B cell (primary cell): Measurements from ENCODE around the gene EYA4. TPM values are rescaled to one million over a fixed set of nuclear protein-coding genes. Genes with fewer than 3 reads are reported as not detected.

ENCODE experiments used
- ATAC-seq: fragments of 200-7000 bp; cut with Tn5 transposase; one replicate; pipeline ENCODE4 v1.10.0; 2021; ENCODE audit warnings: low read depth, mild to moderate bottlenecking, moderate number of reproducible peaks, moderate library complexity
- CTCF ChIA-PET: fragments of 350-600 bp; sonication (Branson Sonifier 250); formaldehyde crosslinking; loops from one replicate; lab custom pipeline; 2021; ENCODE audit warnings: antibody characterized with exemption, inconsistent platforms; lab: Charles Lee
- POLR2A ChIA-PET: fragments of 350-600 bp; sonication (Branson Sonifier 250); formaldehyde crosslinking; loops from one replicate; lab custom pipeline; 2021; ENCODE audit warnings: antibody characterized with exemption; lab: Charles Lee
- DNase-seq: peaks from one replicate; pipeline ENCODE4 v3.0.0; 2013
- H2AFZ ChIP-seq: 2 replicates; pipeline ENCODE4 v1.6.1; 2012; ENCODE audit warnings: mild to moderate bottlenecking, low read depth, low read length; ENCODE audit not compliant: insufficient read depth, poor library complexity, severe bottlenecking
- H3K27ac ChIP-seq, 2 donors: 1 replicate in 1 of 2; 2 replicates in 1 of 2; pipeline ENCODE4 v1.5.1; 2012 to 2013; ENCODE audit warnings: low read length in 2 of 2, mild to moderate bottlenecking in 2 of 2, moderate library complexity in 1 of 2
- H3K27me3 ChIP-seq, 4 experiments: fragments of 200-600 bp in 1 of 4; sonication (generic) in 1 of 4; replicated peaks in 1 of 4; 1 replicate in 2 of 4; 2 replicates in 2 of 4; pipeline versions ENCODE4 v1.6.1 to v1.7.0; 2013 to 2016; ENCODE audit warnings: low read length in 3 of 4, mild to moderate bottlenecking in 2 of 4, mixed read lengths in 1 of 4, moderate library complexity in 1 of 4; ENCODE audit not compliant: insufficient read depth in 4 of 4, control insufficient read depth in 3 of 4; ENCODE audit errors: control extremely low read depth in 1 of 4
- H3K36me3 ChIP-seq, 2 experiments: replicated peaks in 1 of 2; 1 replicate in 1 of 2; 2 replicates in 1 of 2; pipeline versions ENCODE4 v1.6.1 to v1.7.1; 2013; ENCODE audit warnings: low read length in 1 of 2; ENCODE audit not compliant: insufficient read depth in 2 of 2, control insufficient read depth in 1 of 2; ENCODE audit errors: control extremely low read depth in 1 of 2, extremely low read depth in 1 of 2
- H3K4me1 ChIP-seq, 2 donors: fragments of 200-600 bp in 1 of 2; sonication (generic) in 1 of 2; 1 replicate in 1 of 2; 2 replicates in 1 of 2; pipeline versions ENCODE4 v1.5.1 to v1.6.1; 2013 to 2017; ENCODE audit warnings: low read length in 2 of 2; ENCODE audit not compliant: control insufficient read depth in 2 of 2, insufficient read depth in 2 of 2
- H3K4me2 ChIP-seq: replicated peaks from 2 replicates; pipeline ENCODE3; 2012; ENCODE audit warnings: mild to moderate bottlenecking, low read depth, low read length; ENCODE audit not compliant: poor library complexity, severe bottlenecking
- H3K4me3 ChIP-seq, 5 experiments: fragments of 200-600 bp in 1 of 5; sonication (generic) in 1 of 5; 1 replicate in 3 of 5; 2 replicates in 2 of 5; pipeline versions ENCODE4 v1.5.1 to v1.7.0; 2011 to 2016; ENCODE audit warnings: low read length in 4 of 5, mild to moderate bottlenecking in 4 of 5, low read depth in 2 of 5, control low read depth in 1 of 5, moderate library complexity in 1 of 5; ENCODE audit not compliant: insufficient read depth in 1 of 5; ENCODE audit errors: control extremely low read depth in 1 of 5, extremely low read depth in 1 of 5
- H3K79me2 ChIP-seq: fragments of 200-600 bp; sonication (generic); one replicate; pipeline ENCODE4 v1.6.0; 2016; ENCODE audit warnings: low read length; ENCODE audit not compliant: control insufficient read depth, insufficient read depth
- H3K9ac ChIP-seq: fragments of 200-600 bp; sonication (generic); 2 replicates; pipeline ENCODE4 v1.6.1; 2017; ENCODE audit warnings: mild to moderate bottlenecking, low read length, moderate library complexity
- H3K9me3 ChIP-seq, 3 donors: one replicate each; pipeline versions ENCODE4 v1.6.1 to v1.7.1; 2013; ENCODE audit warnings: low read length in 2 of 3; ENCODE audit not compliant: control insufficient read depth in 2 of 3, insufficient read depth in 1 of 3; ENCODE audit errors: control extremely low read depth in 1 of 3
- H4K20me1 ChIP-seq: 2 replicates; pipeline ENCODE4 v1.6.0; 2012; ENCODE audit warnings: mild to moderate bottlenecking, low read length; ENCODE audit not compliant: insufficient read depth, control insufficient read depth, poor library complexity, severe bottlenecking
- H3K27ac Mint-ChIP-seq: one replicate; pipeline ENCODE4 v1.8.0; 2021; ENCODE audit warnings: mixed read lengths
- H3K27me3 Mint-ChIP-seq: one replicate; pipeline ENCODE4 v1.8.0; 2021; ENCODE audit warnings: mixed read lengths
- H3K4me1 Mint-ChIP-seq: one replicate; pipeline ENCODE4 v1.8.0; 2021; ENCODE audit warnings: mixed read lengths
- H3K4me3 Mint-ChIP-seq: one replicate; pipeline ENCODE4 v1.8.0; 2021; ENCODE audit warnings: mixed read lengths
- H3K9me3 Mint-ChIP-seq: one replicate; pipeline ENCODE4 v1.8.0; 2022; ENCODE audit warnings: mixed read lengths; ENCODE audit not compliant: insufficient read depth
- EZH2 ChIP-seq: IDR thresholded peaks from 2 replicates; pipeline ENCODE4 v1.6.1; 2012; ENCODE audit warnings: borderline replicate concordance, low read depth, mild to moderate bottlenecking, moderate library complexity, low read length; ENCODE audit not compliant: insufficient read depth, poor library complexity, severe bottlenecking
- WGBS: methylation state at CpG from one replicate; pipeline ENCODE4 v1.1.5; 2013; ENCODE audit warnings: missing lambda C conversion rate; ENCODE audit not compliant: insufficient coverage; 5-methylcytosine and 5-hydroxymethylcytosine counted together
- intact Hi-C: fragments of 100-400 bp; cut with micrococcal nuclease; formaldehyde crosslinking; loops from one replicate; pipeline ENCODE4 v1.10.0; 2022
- polyA plus RNA-seq: library from polyadenylated mRNA; depleted of rRNA; stranded (reverse); fragments of >200 nt; gene quantifications from 2 replicates; pipeline ENCODE4 v1.2.3, GENCODE V29; 2012
- total RNA-seq, 2 donors: library from RNA; stranded (reverse); fragments of 120-200 nt in 1 of 2; gene quantifications; 1 replicate in 1 of 2; 2 replicates in 1 of 2; pipeline versions ENCODE4 v1.2.3 to v1.2.4, GENCODE V29; 2013 to 2022
- TF ChIP-seq, protein P1 (sequence below): fragments of 200-600 bp; IDR thresholded peaks from one replicate; pipeline ENCODE4 v1.8.0; 2022; ENCODE audit warnings: antibody characterized with exemption, mild to moderate bottlenecking

Gene EYA4
- total and polyA plus RNA-seq, 2 donors (not counting 1 experiment from before 2014, with no cell fraction given), result 0.49 TPM; not detected in 1

GRCh38 chr6:133203344-133203697 is 37.8 kb upstream of the EYA4 start:
- no peaks in the 10 kb centered on the region for H3K27me3 ChIP-seq
- H3K27ac ChIP-seq, result no peak overlapping the region
- intact Hi-C loops, result no loop called here
- no peaks in the 10 kb centered on the region for H3K4me1 Mint-ChIP-seq
- H3K36me3 ChIP-seq, result no peaks in the 10 kb centered on the region
- no peak for ATAC-seq
- H3K9me3 Mint-ChIP-seq, result no peaks in the 10 kb centered on the region
- no peaks in the 10 kb centered on the region for H4K20me1 ChIP-seq
- DNase-seq, result no peak
- no peak for TF ChIP-seq EZH2
- TF ChIP-seq, protein P1, sequence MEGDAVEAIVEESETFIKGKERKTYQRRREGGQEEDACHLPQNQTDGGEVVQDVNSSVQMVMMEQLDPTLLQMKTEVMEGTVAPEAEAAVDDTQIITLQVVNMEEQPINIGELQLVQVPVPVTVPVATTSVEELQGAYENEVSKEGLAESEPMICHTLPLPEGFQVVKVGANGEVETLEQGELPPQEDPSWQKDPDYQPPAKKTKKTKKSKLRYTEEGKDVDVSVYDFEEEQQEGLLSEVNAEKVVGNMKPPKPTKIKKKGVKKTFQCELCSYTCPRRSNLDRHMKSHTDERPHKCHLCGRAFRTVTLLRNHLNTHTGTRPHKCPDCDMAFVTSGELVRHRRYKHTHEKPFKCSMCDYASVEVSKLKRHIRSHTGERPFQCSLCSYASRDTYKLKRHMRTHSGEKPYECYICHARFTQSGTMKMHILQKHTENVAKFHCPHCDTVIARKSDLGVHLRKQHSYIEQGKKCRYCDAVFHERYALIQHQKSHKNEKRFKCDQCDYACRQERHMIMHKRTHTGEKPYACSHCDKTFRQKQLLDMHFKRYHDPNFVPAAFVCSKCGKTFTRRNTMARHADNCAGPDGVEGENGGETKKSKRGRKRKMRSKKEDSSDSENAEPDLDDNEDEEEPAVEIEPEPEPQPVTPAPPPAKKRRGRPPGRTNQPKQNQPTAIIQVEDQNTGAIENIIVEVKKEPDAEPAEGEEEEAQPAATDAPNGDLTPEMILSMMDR, result no peak
- no peaks in the 10 kb centered on the region for H3K9me3 ChIP-seq
- H3K4me3 ChIP-seq, result no peak overlapping the region
- H3K4me3 Mint-ChIP-seq, result no peak overlapping the region
- ChIA-PET CTCF (interaction anchor here (1.1 kb wide), 1 partner anchor 17 kb away, joined by 3 read pairs; no protein-coding TSS in a partner anchor), POLR2A (no interaction called here)
- 60% methylated on average over 1 of the region's 5 CpGs for WGBS
- no peak overlapping the region for H2AFZ ChIP-seq
- no peak overlapping the region for H3K9ac ChIP-seq
- no peak overlapping the region for H3K27ac Mint-ChIP-seq
- no peak overlapping the region for H3K4me2 ChIP-seq
- H3K79me2 ChIP-seq, result no peaks in the 10 kb centered on the region
- H3K4me1 ChIP-seq, result no peaks in the 10 kb centered on the region
- no peaks in the 10 kb centered on the region for H3K27me3 Mint-ChIP-seq

GRCh38 chr6:133205304-133205703 is 35.9 kb upstream of the EYA4 start:
- no peak overlapping the region for H3K4me3 ChIP-seq
- H3K27me3 Mint-ChIP-seq, result no peaks in the 10 kb centered on the region
- no peaks in the 10 kb centered on the region for H3K27me3 ChIP-seq
- H3K4me3 Mint-ChIP-seq, result no peak overlapping the region
- ATAC-seq, result no peak
- H3K9me3 ChIP-seq, result peaks cover 0 to 4% (median 0%) of the 10 kb centered on the region in 3 donors
- H4K20me1 ChIP-seq, result no peaks in the 10 kb centered on the region
- no peak overlapping the region for H3K27ac Mint-ChIP-seq
- no peak overlapping the region for H3K4me2 ChIP-seq
- no peak overlapping the region for H2AFZ ChIP-seq
- TF ChIP-seq, protein P1, result no peak
- TF ChIP-seq EZH2, result no peak
- H3K27ac ChIP-seq, result no peak overlapping the region
- H3K4me1 Mint-ChIP-seq, result no peaks in the 10 kb centered on the region
- H3K9me3 Mint-ChIP-seq, result peaks cover 4% of the 10 kb centered on the region
- H3K9ac ChIP-seq, result no peak overlapping the region
- intact Hi-C loops, result no loop called here
- no peaks in the 10 kb centered on the region for H3K4me1 ChIP-seq
- DNase-seq, result no peak
- ChIA-PET POLR2A (no interaction called here), CTCF (no interaction called here)
- no peaks in the 10 kb centered on the region for H3K36me3 ChIP-seq
- H3K79me2 ChIP-seq, result no peaks in the 10 kb centered on the region
